ENCODE data around the gene UBE2I. TPM values are rescaled to one million over a fixed set of nuclear protein-coding genes. Genes with fewer than 3 reads are reported as not detected.

Gene UBE2I
- total and polyA plus RNA-seq, 8 donors, result 30.0 to 57.9 (median 36.7) TPM

DNA sequence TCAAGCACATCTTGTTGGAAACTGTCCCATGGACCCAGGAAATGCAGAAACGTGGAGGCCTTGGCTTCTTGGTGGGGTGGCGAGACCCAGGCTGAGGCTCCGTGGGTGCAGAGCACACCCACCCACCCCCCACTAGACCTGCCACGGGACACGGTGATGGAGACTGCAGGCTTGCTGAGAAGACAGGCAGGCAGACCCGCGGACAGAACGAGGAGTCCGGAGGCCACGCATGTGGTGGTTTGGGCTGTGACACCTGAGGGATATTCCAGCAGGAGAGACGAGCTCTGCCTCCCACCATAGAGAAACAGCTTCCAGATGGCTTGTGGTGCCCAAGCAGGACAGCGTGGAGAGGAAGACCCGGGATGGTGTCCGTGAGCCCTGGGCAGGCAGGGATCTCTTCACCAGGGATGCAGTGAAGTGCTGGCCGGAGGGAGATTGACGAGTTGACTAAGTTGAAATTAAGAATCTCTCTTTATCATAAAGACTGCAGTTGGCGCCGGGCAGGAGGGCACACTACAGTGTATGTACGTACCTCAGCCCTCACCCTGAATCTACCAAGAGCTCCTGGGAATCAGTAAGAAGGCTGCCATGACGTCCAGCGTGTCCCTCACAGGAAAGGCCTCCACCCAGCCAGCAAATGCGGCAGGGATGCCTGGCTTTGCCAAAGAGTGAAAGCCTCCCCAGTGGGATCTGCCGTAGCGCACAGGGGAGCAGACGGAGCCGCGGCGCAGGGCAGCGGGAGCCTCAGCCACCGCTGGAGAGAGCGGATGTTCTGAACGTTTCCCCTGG, 8.2 kb downstream of the UBE2I start:
- TF ChIP-seq, protein P1, sequence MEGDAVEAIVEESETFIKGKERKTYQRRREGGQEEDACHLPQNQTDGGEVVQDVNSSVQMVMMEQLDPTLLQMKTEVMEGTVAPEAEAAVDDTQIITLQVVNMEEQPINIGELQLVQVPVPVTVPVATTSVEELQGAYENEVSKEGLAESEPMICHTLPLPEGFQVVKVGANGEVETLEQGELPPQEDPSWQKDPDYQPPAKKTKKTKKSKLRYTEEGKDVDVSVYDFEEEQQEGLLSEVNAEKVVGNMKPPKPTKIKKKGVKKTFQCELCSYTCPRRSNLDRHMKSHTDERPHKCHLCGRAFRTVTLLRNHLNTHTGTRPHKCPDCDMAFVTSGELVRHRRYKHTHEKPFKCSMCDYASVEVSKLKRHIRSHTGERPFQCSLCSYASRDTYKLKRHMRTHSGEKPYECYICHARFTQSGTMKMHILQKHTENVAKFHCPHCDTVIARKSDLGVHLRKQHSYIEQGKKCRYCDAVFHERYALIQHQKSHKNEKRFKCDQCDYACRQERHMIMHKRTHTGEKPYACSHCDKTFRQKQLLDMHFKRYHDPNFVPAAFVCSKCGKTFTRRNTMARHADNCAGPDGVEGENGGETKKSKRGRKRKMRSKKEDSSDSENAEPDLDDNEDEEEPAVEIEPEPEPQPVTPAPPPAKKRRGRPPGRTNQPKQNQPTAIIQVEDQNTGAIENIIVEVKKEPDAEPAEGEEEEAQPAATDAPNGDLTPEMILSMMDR (IDR thresholded peaks at IDR 0.05), result no peak
- no peaks in the 10 kb centered on the region for H3K9me3 ChIP-seq
- intact Hi-C loops (cut with DNase I), result no loop called here
- no peak overlapping the region for H3K27ac ChIP-seq
- 89 to 90% methylated on average over 32 of the region's 32 CpGs for WGBS, 2 donors
- DNase-seq, result no peak
- H3K4me3 ChIP-seq, result no peak overlapping the region
- no peak for FAIRE-seq
- H3K27me3 ChIP-seq, result no peaks in the 10 kb centered on the region
- H3K4me1 ChIP-seq, result no peaks in the 10 kb centered on the region
- peaks cover 9 to 80% (median 42%) of the 10 kb centered on the region in 3 donors for H3K36me3 ChIP-seq
- ATAC-seq, result no peak

DNA sequence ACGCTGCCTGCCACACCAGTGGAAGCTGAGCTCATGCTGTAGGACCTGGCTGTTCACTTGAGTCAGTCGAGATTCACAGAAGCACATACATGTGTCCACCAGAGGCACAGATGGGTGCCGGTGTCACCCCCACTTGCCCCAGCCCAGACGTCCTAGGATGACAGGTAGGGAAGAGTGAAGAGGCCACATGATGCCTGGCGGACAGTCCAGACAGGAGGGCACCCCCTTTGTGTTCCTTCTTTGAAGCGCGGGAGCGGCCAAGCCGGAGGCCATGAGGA, 8.8 kb downstream of the UBE2I start:
- Histone ChIP-seq H3K4me1 (no peaks in the 10 kb centered on the region), H3K27me3 (no peaks in the 10 kb centered on the region), H3K36me3 (peaks cover 9 to 80% (median 43%) of the 10 kb centered on the region in 3 donors), H3K27ac (no peak overlapping the region), H3K4me3 (no peak overlapping the region), H3K9me3 (no peaks in the 10 kb centered on the region)
- intact Hi-C loops (cut with DNase I), result no loop called here
- ATAC-seq (peak in 1 of 4 donors; percentile 9), FAIRE-seq (no peak), DNase-seq (no peak)
- TF ChIP-seq, protein P1 (IDR thresholded peaks at IDR 0.05), result no peak
- 81 to 82% methylated on average over 9 of the region's 9 CpGs for WGBS, 2 donors

DNA sequence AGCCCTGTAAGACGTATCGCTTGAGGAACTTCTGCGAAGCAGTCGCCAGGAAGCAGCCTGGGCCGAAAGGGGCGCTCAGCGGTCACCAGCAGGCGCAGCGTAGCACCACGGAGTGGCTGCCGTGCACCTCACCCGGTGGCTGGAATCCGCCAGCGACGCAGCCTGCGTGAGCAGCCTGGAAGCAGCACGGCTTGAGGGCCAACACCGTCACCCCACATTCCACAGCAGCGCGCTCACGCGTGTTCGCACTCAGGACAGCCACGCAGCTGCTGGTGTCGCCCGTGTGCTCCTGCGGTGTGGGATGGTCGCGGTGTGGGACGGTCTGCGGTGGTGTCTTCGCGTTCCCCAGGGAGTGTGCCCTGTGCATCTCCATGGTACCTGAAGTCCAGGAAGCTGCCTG, 9.6 kb downstream of the UBE2I start:
- ATAC-seq (no peak), FAIRE-seq (no peak), DNase-seq (no peak)
- Histone ChIP-seq H3K9me3 (no peaks in the 10 kb centered on the region), H3K27ac (no peak overlapping the region), H3K4me3 (no peak overlapping the region), H3K27me3 (no peaks in the 10 kb centered on the region), H3K4me1 (no peaks in the 10 kb centered on the region), H3K36me3 (peaks cover 12 to 79% (median 48%) of the 10 kb centered on the region in 3 donors)
- intact Hi-C loops (cut with DNase I), result no loop called here
- WGBS, 2 donors, result 93 to 94% methylated on average over 33 of the region's 33 CpGs
- TF ChIP-seq, protein P1 (IDR thresholded peaks at IDR 0.05), result no peak

DNA sequence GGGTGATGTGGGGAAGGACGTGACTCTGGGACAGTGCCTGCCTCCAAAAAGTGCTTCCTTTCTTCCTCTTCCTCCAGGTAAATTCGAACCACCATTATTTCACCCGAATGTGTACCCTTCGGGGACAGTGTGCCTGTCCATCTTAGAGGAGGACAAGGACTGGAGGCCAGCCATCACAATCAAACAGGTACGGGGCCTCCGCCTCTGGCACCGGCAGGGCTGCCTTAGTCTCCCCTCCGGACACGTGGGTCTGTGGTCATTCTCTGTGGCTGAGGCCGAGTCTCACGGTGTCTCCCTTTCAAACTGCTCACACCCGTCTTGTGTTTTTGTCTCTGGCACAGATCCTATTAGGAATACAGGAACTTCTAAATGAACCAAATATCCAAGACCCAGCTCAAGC, 10.7 kb downstream of the UBE2I start:
- H3K4me3 ChIP-seq, result no peak overlapping the region
- no peak for DNase-seq
- no peak for ATAC-seq
- H3K9me3 ChIP-seq, result no peaks in the 10 kb centered on the region
- H3K36me3 ChIP-seq, result peaks cover 8 to 78% (median 41%) of the 10 kb centered on the region in 3 donors
- FAIRE-seq, result no peak
- no peaks in the 10 kb centered on the region for H3K27me3 ChIP-seq
- intact Hi-C loops (cut with DNase I), result no loop called here
- no peak overlapping the region for H3K27ac ChIP-seq
- H3K4me1 ChIP-seq, result no peaks in the 10 kb centered on the region
- TF ChIP-seq, protein P1 (IDR thresholded peaks at IDR 0.05), result no peak
- 84 to 88% methylated on average over 12 of the region's 12 CpGs for WGBS, 2 donors

DNA sequence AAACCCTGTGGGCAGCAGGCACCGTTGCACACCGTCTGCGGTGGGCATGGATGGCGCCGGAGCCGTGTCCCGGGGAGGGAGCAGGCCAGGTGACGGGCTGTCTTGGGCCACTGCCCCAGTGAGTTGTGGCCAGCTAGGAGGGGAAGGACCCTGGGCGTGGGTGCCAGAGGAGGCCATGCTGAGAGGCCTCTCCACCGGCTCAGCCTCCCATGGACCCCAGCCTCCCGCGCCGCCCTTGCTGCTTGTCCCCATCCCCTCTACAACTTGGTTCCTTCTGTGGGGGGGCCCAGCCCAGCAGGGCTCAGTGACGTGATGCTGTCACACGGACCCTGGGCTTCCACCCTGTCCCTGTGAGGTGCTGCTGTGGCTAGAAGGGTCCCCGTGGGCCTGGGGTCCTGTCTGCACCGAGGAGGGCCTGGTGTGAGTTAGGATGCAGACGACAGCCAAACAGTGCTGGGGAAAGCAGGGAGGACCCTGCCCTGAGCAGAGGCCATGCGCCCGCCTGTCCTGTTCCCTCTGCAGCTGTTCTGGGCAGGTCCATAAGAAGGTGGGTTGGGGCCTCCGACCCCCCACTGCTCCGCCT, 11.3 kb downstream of the UBE2I start:
- no peaks in the 10 kb centered on the region for H3K27me3 ChIP-seq
- intact Hi-C loops (cut with DNase I), result no loop called here
- peak in 1 of 6 donors; percentile 59 for DNase-seq
- no peak overlapping the region for H3K4me3 ChIP-seq
- peaks cover 8 to 74% (median 35%) of the 10 kb centered on the region in 3 donors for H3K36me3 ChIP-seq
- TF ChIP-seq, protein P1 (IDR thresholded peaks at IDR 0.05), result no peak
- 85 to 87% methylated on average over 21 to 22 of the region's 22 CpGs for WGBS, 2 donors
- H3K27ac ChIP-seq, result no peak overlapping the region
- no peaks in the 10 kb centered on the region for H3K4me1 ChIP-seq
- no peaks in the 10 kb centered on the region for H3K9me3 ChIP-seq
- no peak for FAIRE-seq
- ATAC-seq, result no peak

Data from pancreas (tissue), 10 donors.